Activated T-helper 2 cell treated with anti-CD3 and anti-CD28 coated beads, Interferon-gamma antibody, Interleukin-2, Interleukin-4, amounts not matched to agents 10 μg/mL and 5 μg/mL and 100 μg/mL, durations not matched to agents 14 hours and 24 hours and 36 hours (primary cell): ENCODE data around the gene LRIG1. TPM values are rescaled to one million over a fixed set of nuclear protein-coding genes. Genes with fewer than 3 reads are reported as not detected.

Experiments used
- DNase-seq: peaks from one replicate; pipeline ENCODE4 v3.0.0; 2021; ENCODE audit warnings: low spot score
- H3K27ac Mint-ChIP-seq: one replicate; pipeline ENCODE4 v1.8.0; 2021; ENCODE audit warnings: mixed read lengths
- H3K27me3 Mint-ChIP-seq: one replicate; pipeline ENCODE4 v1.8.0; 2021; ENCODE audit warnings: low read depth, mixed read lengths
- H3K36me3 Mint-ChIP-seq: one replicate; pipeline ENCODE4 v1.8.0; 2021; ENCODE audit warnings: low read depth, mixed read lengths
- H3K4me1 Mint-ChIP-seq: one replicate; pipeline ENCODE4 v1.8.0; 2021; ENCODE audit warnings: low read depth, mixed read lengths
- H3K4me3 Mint-ChIP-seq: one replicate; pipeline ENCODE4 v1.8.0; 2021; ENCODE audit warnings: low read depth, mild to moderate bottlenecking, moderate library complexity, mixed read lengths
- H3K9me3 Mint-ChIP-seq: one replicate; pipeline ENCODE4 v1.8.0; 2021; ENCODE audit warnings: mixed read lengths
- intact Hi-C: fragments of 100-400 bp; cut with micrococcal nuclease; formaldehyde crosslinking; loops from one replicate; pipeline ENCODE4 v1.15.1; 2023
- total RNA-seq: library from RNA; stranded (reverse); gene quantifications from 2 replicates; pipeline ENCODE4 v1.2.3, GENCODE V29; 2022

The LRIG1 gene
- total RNA-seq, 1 donor from 2014 or later, result 42.5 TPM

DNA sequence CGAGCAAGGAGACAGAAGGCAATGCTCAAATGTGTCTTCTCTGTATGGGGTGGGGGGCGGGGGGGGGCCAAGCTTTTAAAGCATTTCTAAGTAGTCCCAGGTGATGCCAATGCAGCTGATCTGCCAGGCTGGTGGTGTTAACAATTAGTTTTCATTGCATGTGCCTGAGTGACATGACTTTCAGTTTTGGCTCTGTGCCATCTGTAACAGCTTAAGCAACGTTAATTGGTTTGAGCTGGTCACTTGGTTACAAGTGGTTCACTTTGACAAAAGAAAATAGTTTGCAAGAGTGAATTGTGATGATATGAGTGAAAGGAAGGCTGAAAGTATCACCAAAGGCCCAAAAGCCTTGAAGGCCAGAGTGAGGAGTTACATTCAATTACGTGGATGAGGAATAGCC is 26.4 kb upstream of the LRIG1 start:
- intact Hi-C loops, result no loop called here
- no peak overlapping the region for H3K4me3 Mint-ChIP-seq
- no peaks in the 10 kb centered on the region for H3K36me3 Mint-ChIP-seq
- H3K27me3 Mint-ChIP-seq, result peaks cover 19% of the 10 kb centered on the region
- peaks cover 5% of the 10 kb centered on the region for H3K4me1 Mint-ChIP-seq
- no peak overlapping the region for H3K27ac Mint-ChIP-seq
- DNase-seq, result no peak
- H3K9me3 Mint-ChIP-seq, result no peaks in the 10 kb centered on the region

DNA sequence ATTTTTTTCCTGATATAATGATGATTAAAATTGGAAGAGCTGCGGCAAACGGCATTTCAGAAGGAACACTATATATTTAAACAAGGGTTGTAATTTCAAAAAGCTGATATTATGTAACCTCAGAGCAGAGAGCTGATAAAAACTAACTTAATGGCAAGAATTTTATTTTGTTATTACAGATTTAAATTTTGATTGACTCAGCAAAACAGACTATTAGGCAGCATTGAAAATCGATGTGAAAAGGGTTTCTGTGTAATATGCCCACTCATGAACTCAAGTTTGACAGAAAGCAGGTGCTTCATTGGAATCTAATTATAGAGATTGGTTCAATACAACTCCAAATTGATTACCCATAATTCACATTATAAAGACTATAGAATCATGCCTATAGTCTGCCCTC is 24.9 kb upstream of the LRIG1 start:
- Mint-ChIP-seq H3K4me1 (peaks cover 5% of the 10 kb centered on the region), H3K27ac (no peak overlapping the region), H3K27me3 (peaks cover 22% of the 10 kb centered on the region), H3K36me3 (no peaks in the 10 kb centered on the region), H3K4me3 (no peak overlapping the region), H3K9me3 (no peaks in the 10 kb centered on the region)
- intact Hi-C loops, result no loop called here
- no peak for DNase-seq

GRCh38 chr3:66520724-66521123 is 19.9 kb upstream of the LRIG1 start:
- no peak overlapping the region for H3K27ac Mint-ChIP-seq
- intact Hi-C loops, result no loop called here
- H3K4me1 Mint-ChIP-seq, result peaks cover 5% of the 10 kb centered on the region
- peaks cover 37% of the 10 kb centered on the region for H3K27me3 Mint-ChIP-seq
- H3K9me3 Mint-ChIP-seq, result no peaks in the 10 kb centered on the region
- H3K4me3 Mint-ChIP-seq, result no peak overlapping the region
- no peaks in the 10 kb centered on the region for H3K36me3 Mint-ChIP-seq
- no peak for DNase-seq

- no peak for DNase-seq
- peaks cover 31% of the 10 kb centered on the region for H3K27me3 Mint-ChIP-seq
- no peaks in the 10 kb centered on the region for H3K9me3 Mint-ChIP-seq
- intact Hi-C loops, result no loop called here
- H3K27ac Mint-ChIP-seq, result no peak overlapping the region
- H3K4me3 Mint-ChIP-seq, result no peak overlapping the region
- H3K36me3 Mint-ChIP-seq, result no peaks in the 10 kb centered on the region
- peaks cover 3% of the 10 kb centered on the region for H3K4me1 Mint-ChIP-seq
These were observed 17.8 kb upstream of the LRIG1 start for GRCh38 chr3:66518644-66519043.

DNA sequence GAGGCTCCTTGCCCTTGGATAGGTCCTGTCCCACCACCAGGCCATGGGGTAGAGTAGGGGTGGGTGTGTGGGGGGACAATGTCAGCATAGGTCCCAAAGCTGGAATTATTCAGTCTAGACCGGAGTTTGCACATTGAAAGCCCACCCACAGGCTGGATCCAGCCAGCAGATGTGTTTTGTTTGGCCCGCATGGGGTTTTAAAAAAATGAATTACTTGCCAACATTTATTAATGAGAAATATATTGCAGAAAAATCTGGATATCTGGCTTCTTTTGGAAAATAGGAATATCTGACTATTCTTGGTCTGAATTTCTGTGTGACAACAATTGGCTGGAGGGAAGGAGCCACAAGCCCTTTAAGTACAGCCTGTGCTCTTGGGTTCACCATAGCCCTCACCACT is 17.3 kb upstream of the LRIG1 start:
- no peak for DNase-seq
- peaks cover 32% of the 10 kb centered on the region for H3K27me3 Mint-ChIP-seq
- no peak overlapping the region for H3K4me3 Mint-ChIP-seq
- H3K4me1 Mint-ChIP-seq, result peaks cover 3% of the 10 kb centered on the region
- H3K9me3 Mint-ChIP-seq, result no peaks in the 10 kb centered on the region
- intact Hi-C loops, result no loop called here
- H3K27ac Mint-ChIP-seq, result no peak overlapping the region
- no peaks in the 10 kb centered on the region for H3K36me3 Mint-ChIP-seq

DNA sequence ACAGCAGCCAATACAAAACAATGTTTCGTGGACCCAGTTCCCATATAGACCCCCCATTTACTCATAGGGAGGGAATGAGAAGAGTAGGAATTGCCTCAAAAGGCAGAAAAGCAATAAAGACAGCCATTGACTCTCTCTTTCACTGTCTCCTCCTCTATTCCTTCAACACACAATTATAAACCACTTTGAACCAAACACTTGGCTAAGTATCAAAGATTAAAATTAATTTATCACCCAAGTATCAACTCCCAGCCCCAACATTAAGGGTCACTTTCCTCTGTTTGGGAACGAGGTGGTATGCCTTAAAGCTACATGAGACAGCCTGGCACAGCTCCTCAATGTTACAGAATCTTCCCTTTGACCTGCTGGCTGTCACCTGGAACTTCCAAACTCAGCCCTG is 16.4 kb upstream of the LRIG1 start:
- Mint-ChIP-seq H3K9me3 (no peaks in the 10 kb centered on the region), H3K4me1 (peaks cover 3% of the 10 kb centered on the region), H3K4me3 (no peak overlapping the region), H3K27me3 (peaks cover 32% of the 10 kb centered on the region), H3K36me3 (no peaks in the 10 kb centered on the region), H3K27ac (no peak overlapping the region)
- intact Hi-C loops, result no loop called here
- no peak for DNase-seq

DNA sequence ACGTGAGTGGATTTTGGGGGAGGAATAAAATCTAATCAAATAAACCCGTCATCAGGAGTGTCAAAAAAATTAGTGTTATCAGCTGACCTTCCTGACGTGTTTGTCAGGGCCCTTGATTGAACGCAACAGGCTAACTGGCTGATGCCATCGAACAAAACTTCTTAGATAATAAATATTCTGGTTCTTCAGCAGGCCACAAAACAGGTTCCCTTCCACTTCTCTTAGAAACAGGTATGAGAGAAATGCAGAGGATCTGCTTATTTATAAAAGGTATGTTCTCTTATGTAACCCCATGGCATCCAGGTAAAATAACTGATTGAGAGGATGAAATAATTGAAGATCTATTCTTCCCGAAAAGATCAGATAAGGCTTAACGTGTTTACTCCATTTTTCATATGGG is 7.6 kb upstream of the LRIG1 start:
- intact Hi-C loops, result loop anchor here (10.0 kb wide), 1 partner anchor 486 kb away; the partner anchor contains the start of gene KBTBD8

DNA sequence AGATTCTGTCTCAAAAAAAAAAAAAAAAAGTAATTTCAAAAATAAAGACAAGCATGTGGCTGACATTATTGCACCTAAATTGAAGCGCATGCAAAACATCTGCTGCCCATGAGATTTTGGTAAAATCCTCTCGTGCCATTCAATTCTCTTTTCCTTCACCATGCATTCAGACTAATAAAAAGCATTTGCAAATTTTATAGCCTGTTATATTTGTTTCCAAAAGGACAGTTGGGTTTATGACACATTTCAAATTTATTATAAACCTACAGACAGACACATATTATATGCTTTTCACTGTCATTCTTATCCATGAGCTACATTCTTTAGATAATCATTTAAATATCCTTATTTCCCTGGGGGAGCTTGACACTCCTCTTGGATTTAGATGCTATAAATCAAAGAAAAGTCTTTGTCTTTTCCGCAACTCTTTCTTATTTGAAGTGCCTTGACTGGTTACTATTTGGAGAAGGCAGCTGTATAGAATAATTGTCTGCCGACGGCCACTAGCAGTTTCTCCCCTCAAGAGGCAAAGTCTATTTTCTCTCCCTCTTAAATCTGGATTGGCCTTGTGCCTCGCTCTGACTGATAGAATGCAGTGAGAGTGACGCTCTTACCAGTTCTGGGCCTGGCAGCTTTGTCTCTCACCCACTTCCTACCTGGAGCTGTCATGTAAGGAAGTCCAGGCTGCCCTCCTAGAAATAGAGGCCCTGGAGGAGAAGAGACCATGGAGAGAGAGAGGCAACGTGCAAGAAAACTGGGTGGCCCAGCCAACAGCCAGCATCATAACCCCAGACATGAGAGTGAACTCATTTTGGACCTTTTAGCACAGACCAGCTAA is 6.8 kb upstream of the LRIG1 start:
- H3K27ac Mint-ChIP-seq, result no peak overlapping the region
- DNase-seq, result no peak
- peaks cover 41% of the 10 kb centered on the region for H3K27me3 Mint-ChIP-seq
- no peaks in the 10 kb centered on the region for H3K9me3 Mint-ChIP-seq
- H3K4me1 Mint-ChIP-seq, result peaks cover 17% of the 10 kb centered on the region
- no peaks in the 10 kb centered on the region for H3K36me3 Mint-ChIP-seq
- intact Hi-C loops, result loop anchor here (10.0 kb wide), 1 partner anchor 487 kb away; the partner anchor contains the start of gene KBTBD8
- no peak overlapping the region for H3K4me3 Mint-ChIP-seq

More for the DNA sequence above, 7.6 kb upstream of the LRIG1 start:
- peaks cover 37% of the 10 kb centered on the region for H3K27me3 Mint-ChIP-seq
- H3K4me1 Mint-ChIP-seq, result peaks cover 9% of the 10 kb centered on the region
- DNase-seq, result no peak
- H3K4me3 Mint-ChIP-seq, result no peak overlapping the region
- H3K36me3 Mint-ChIP-seq, result no peaks in the 10 kb centered on the region
- H3K9me3 Mint-ChIP-seq, result no peaks in the 10 kb centered on the region
- H3K27ac Mint-ChIP-seq, result no peak overlapping the region

- Mint-ChIP-seq H3K27ac (no peak overlapping the region), H3K9me3 (no peaks in the 10 kb centered on the region)
These were observed 5.3 kb upstream of the LRIG1 start for GRCh38 chr3:66506154-66506553.

DNA sequence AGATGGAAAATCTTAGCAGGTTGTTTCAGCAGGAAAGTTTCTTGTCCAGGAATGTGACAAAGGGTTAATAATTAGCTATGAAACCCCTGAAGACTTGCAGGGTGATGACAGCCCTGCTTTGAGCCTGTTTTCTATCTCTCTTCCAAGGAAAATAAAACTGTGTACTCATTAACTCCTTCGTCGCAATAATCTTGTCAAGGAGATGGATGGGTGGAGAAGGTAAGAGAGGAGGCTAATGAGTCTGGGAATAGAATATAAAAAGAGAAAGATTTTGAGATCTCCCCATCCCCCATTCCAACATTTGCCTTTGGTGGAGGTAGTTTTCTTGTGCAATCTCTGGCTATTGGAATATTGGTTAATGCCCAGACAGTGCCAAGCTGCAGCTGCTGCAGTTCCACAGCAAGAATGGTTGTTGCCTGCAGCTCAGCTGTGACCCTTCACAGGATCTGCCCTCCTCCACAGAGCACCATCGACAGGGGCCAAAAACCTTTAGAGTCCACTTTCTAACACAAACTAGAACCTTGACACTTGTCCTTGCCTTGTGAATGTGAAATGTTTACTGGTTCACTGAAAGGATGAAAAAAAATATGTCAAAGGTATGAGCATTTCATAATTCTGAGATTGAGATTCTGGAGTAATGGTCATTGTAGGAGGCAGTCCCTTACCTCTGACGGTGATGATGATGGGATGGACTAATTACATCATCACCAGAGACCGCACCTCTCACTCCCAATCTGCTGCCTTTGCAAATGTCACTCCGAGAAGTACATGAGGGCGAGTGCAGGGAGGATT is 4.2 kb upstream of the LRIG1 start:
- intact Hi-C loops, result loop anchor here (10.0 kb wide), 1 partner anchor 490 kb away; the partner anchor contains the start of gene KBTBD8

More at GRCh38 chr3:66506154-66506553, 5.3 kb upstream of the LRIG1 start:
- H3K36me3 Mint-ChIP-seq, result no peaks in the 10 kb centered on the region
- no peak overlapping the region for H3K4me3 Mint-ChIP-seq
- no peak for DNase-seq
- peaks cover 38% of the 10 kb centered on the region for H3K27me3 Mint-ChIP-seq
- intact Hi-C loops, result loop anchor here (10.0 kb wide), 1 partner anchor 489 kb away; the partner anchor contains the start of gene KBTBD8
- H3K4me1 Mint-ChIP-seq, result peaks cover 28% of the 10 kb centered on the region

DNA sequence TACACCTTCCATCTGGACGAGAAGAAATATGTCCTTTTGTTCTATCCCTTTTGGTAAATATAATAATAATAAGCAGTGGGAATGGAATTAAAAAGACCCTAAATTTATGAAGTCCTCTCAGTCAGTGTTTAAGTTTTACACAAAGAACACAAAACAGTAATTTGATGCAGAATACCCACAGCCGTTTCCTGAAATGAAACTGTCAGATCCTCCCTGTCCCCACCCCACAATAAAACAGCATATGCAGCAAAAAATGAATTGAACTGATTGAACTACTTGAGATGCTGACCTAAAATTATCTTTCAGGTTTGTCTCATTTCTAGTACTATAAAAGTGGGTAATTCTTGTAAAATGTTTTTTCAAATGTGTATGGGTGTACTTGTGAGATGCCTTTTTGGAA is 2.2 kb upstream of the LRIG1 start:
- H3K9me3 Mint-ChIP-seq, result no peaks in the 10 kb centered on the region

More for the DNA sequence above, 4.2 kb upstream of the LRIG1 start:
- H3K4me1 Mint-ChIP-seq, result peaks cover 29% of the 10 kb centered on the region
- no peak for DNase-seq
- peaks cover 32% of the 10 kb centered on the region for H3K27me3 Mint-ChIP-seq
- no peak overlapping the region for H3K27ac Mint-ChIP-seq
- no peaks in the 10 kb centered on the region for H3K36me3 Mint-ChIP-seq
- H3K4me3 Mint-ChIP-seq, result no peak overlapping the region
- no peaks in the 10 kb centered on the region for H3K9me3 Mint-ChIP-seq

DNA sequence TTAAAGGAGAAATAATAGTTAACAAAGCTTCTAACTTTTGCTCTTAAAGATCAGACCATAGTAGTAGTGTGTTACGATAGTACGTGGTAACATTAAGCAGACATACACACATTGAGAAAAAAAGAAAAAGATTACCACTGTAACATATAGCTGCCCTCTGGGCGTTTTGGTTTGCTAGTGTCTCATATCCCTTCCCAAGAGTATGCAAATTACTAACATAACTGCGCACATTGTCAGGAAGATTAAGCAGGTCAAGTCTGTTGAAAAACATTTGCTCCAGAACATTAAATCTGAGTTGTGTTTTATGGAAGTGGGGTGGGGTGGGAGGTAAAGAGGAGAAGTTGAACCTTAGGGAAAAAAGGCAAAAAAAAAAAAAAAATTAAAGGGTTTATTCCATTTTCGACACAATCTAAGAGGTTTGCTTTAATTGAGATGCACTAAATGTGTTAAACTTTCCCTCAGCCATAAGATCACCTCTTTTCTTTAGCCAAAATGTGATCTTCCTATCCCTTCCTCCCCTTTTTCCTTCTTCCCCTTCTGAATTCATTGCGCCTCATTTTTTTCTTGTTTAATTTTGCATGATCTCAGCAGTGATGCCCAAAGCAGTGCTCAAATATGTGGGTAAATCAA is 1.5 kb upstream of the LRIG1 start:
- peaks cover 29% of the 10 kb centered on the region for H3K27me3 Mint-ChIP-seq
- no peaks in the 10 kb centered on the region for H3K9me3 Mint-ChIP-seq
- peaks cover 15% of the 10 kb centered on the region for H3K36me3 Mint-ChIP-seq
- peaks cover 49% of the 10 kb centered on the region for H3K4me1 Mint-ChIP-seq
- intact Hi-C loops, result loop anchor here (10.0 kb wide), 1 partner anchor 492 kb away; the partner anchor contains the start of gene KBTBD8
- H3K4me3 Mint-ChIP-seq, result no peak overlapping the region
- DNase-seq, result no peak
- no peak overlapping the region for H3K27ac Mint-ChIP-seq

More for the DNA sequence above, 2.2 kb upstream of the LRIG1 start:
- intact Hi-C loops, result loop anchor here (10.0 kb wide), 1 partner anchor 492 kb away; the partner anchor contains the start of gene KBTBD8
- Mint-ChIP-seq H3K4me1 (peaks cover 45% of the 10 kb centered on the region), H3K36me3 (peaks cover 13% of the 10 kb centered on the region), H3K27me3 (peaks cover 29% of the 10 kb centered on the region), H3K4me3 (no peak overlapping the region), H3K27ac (no peak overlapping the region)
- DNase-seq, result no peak
